ENCODE measurements around the gene NEMP1. TPM values are rescaled to one million over a fixed set of nuclear protein-coding genes. Genes with fewer than 3 reads are reported as not detected.
"Not testable (repeated sequence)": the region's sequence is repeated elsewhere in the genome, so short reads cannot be mapped to it uniquely, and the experiment has no call there.

Gene NEMP1
- total RNA-seq, 1 donor from 2014 or later = 8.6 TPM

DNA sequence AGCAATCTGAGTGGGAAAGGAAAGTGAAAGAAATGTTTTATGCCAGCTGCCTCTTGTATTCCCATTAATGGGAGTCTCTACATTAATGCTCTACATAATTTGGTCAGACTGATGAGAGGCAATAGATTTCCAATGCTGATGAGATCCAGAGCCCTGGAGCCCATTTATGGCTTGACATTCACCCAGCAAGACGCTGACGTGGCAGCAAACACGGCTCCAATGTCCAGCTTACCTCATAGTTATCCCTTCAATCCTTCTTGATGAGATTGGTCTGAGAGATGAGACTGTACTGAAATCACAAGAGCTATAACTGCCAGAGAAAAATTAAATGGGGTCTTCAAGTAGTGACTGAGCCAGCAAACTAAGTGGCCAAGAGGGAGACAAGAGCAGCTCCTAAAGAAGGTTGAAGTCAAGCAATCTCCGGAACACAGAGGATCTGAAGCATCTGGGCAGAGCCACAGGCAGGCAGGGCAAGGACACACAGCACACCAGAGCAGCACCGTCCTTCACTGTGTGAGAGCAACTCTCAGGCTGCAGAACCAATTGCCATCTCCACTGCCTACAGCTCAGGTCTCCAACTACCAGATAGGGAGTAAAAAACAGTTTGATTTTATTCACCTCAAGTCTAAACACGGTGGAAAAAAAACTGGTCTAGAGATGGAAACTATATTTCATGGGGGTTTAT, 21.4 kb downstream of the NEMP1 start:
- DNase-seq (ENCODE audit: low spot score) = no peak

DNA sequence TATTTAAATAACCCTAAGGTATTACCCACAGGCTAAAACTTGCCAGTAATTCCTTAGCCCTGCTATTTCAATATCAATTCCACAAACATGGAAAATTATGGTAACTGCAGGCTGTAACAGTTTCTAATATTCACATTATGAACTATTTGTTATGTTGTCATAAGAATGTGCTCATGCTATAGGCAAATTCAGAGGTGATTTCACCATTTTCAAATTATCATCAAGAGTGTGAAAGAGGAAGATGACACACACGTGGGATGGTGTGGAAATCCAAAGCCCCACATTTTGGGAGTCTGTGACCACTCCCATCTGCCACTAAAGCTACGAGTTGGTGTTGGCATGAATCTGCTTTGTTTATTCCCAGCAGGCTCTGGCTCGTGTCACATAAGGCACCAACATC, 22.8 kb downstream of the NEMP1 start:
- no peak for DNase-seq (ENCODE audit: low spot score)

DNA sequence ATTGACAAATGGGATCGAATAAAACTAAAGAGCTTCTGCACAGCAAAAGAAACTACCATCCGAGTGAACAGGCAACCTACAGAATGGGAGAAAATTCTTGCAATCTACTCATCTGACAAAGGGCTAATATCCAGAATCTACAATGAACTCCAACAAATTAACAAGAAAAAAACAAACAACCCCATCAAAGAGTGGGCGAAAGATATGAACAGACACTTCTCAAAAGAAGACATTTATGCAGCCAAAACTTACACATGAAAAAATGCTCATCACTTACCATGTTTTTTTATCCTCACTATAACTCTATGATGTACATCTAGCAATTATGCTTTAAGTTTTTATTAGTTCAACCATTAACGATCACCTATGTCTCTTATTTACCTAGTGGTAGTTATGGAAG, 24.7 kb downstream of the NEMP1 start:
- DNase-seq (ENCODE audit: low spot score) = not testable (repeated sequence)

DNA sequence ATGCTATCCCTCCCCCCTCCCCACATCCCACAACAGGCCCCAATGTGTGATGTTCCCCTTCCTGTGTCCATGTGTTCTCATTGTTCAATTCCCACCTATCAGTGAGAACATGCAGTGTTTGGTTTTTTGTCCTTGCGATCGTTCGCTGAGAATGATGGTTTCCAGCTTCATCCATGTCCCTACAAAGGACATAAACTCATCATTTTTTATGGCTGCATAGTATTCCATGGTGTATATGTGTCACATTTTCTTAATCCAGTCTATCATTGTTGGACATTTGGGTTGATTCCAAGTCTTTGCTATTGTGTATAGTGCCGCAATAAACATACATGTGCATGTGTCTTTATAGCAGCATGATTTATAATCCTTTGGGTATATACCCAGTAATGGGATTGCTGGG, 25.4 kb downstream of the NEMP1 start:
- not testable (repeated sequence) for DNase-seq (ENCODE audit: low spot score)

DNA sequence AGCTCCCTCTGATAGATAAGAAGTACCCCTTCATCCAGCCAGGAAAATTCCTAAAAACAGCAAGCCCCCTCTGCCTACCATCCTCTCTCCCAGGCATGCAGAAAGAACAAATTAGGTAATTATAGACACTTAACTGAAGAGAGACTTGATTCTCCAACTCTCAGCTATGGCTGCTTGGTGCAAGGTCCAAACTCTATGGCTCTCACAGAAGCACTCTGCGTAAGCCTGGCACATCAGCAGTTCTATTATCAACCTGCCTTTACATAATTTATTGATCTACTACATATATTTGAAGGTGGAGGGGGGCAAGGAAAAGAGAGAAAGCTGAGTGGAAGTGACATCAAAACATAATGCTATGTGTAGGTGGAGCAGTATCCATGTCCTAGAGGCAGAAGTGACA, 27.6 kb downstream of the NEMP1 start:
- DNase-seq (ENCODE audit: low spot score) = no peak

DNA sequence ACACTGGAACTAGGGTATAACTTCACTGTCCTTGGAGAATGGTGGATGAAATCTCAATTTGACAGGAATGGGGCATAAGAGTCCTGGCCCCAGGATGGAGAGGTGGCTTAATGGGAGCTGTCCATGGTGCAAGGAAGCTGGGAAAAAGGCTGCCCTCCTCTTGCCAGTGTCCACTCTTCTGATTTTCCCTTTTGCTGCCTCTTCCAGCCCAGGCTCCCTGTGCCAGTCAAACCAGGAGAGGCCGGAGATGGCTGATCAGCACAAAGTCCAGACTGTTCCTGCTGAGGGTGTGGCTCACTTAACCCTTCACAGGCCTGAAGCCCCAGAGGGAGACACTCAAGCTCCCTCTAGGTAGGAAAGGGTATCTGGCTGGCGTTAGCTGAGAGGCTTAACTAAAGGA, 28.7 kb downstream of the NEMP1 start, which contains the start of gene MYO1A:
Gene MYO1A, minus strand, starts transcription at position 240 of the 400 bp plus-strand sequence. CDS start 1,806 bp downstream, outside the sequence.
- DNase-seq (ENCODE audit: low spot score) = no peak

DNA sequence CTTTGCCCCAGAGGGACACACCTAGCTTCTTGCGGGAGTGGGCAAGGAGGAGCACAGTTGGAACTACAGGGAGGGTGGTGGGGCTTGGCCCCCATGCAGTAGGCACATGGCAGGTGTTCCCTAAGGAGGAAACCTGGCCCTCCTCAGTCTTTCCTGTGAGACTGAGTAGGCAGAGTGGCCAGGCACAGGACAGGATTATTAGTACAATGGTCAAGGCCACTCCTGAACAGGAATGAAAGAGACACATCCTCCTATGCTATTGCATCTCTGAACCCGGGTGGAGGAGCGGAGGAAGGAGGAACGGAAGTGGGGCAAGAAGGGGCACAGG, 29.5 kb downstream of the NEMP1 start:
- no peak for DNase-seq (ENCODE audit: low spot score)

DNA sequence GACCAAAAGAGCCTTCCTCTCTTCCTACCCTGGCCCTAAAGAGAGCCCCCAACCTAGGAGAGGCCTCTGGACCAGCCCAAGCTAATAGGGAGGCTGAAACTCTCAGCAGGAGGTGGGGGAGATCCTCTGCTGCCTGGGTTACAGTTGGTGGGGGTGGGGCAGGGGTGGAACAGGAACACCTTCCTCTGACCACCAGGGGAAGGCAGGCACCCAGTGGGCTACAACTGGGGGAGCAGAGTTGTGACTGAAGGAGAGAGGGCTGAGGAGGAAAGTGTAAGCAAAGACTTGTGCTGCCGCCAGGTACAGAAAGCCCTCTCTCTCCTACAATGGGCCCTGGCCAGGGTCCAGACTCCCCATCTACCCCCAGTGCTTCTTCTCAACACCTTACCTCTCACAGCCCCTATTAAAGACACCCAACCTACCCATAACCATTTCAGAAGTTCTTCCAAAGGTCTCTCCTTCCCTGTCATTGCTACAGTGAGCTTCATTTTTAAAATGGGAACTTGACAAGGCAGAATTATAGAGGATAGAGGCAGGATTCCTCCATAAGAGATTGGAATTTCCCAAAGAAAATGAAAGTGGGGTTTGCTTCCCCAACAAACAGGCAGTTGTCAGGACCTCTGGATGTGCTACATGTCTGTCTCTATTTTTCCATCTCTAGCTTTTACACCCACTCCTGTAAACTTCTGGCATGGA, 30.0 kb downstream of the NEMP1 start:
- no peak for DNase-seq (ENCODE audit: low spot score)

DNA sequence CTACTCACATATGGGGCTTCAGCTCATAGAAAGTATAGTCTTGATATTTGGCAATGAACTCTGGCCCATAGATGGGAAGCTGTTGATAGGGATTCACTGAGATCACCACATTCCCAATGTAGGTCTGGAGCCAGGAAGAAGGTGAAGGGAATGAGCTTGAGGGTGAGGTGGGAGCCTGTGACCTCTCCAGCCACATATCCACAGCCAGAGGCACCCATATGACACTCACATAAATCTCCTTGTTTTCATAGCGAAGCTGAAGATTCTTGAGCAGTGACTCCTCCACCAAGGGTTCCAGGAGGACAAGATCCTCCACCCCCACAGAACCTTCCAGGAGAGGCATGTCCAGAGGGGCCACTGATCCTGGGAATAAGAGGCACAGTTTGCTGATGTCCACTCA, 30.6 kb downstream of the NEMP1 start:
- DNase-seq (ENCODE audit: low spot score) = no peak

DNA sequence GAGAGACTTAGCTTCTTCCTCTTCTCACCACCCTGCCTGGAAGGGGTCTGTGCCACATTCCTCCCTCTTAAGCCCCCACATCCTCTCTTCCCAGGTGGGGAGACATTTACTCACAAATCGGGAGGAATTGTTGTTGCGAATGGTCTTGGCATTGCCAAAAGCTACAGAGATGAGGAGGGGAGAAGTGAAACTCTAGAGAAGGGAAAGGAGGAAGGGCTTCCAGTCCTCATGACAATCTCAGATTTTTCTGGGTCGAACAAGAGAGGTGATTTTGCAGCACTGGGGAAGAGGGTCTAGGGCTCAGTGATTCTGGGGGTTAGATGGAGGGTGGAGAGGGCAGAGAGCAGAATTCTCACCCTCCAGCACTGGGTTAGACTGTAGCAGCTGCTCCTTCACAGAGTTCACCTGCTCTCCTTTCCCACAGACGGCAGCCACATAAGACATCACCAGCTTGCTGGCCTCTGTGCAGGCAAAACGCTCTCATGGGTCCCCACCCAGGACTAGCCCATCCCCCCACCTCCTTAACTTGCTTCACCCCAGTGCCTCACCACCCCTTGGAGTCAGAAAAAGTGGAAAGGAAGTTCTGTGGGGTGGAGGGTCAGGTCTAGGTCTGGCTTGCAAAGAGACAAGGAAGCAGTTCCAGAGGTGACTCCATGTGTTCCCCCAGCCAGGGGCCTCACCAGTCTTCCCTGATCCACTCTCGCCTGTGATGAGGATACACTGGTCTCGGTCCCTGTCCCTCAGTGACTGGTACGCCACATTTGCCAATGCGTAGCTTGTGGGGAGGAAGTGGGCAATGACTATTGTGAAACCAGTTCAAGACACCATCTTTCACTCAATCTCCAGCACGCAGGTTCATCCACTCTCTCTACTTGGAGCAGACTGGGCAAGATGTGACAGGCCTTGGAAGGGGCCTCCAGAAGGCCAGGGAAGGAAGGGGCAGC, 31.4 kb downstream of the NEMP1 start:
- DNase-seq (ENCODE audit: low spot score) = no peak

DNA sequence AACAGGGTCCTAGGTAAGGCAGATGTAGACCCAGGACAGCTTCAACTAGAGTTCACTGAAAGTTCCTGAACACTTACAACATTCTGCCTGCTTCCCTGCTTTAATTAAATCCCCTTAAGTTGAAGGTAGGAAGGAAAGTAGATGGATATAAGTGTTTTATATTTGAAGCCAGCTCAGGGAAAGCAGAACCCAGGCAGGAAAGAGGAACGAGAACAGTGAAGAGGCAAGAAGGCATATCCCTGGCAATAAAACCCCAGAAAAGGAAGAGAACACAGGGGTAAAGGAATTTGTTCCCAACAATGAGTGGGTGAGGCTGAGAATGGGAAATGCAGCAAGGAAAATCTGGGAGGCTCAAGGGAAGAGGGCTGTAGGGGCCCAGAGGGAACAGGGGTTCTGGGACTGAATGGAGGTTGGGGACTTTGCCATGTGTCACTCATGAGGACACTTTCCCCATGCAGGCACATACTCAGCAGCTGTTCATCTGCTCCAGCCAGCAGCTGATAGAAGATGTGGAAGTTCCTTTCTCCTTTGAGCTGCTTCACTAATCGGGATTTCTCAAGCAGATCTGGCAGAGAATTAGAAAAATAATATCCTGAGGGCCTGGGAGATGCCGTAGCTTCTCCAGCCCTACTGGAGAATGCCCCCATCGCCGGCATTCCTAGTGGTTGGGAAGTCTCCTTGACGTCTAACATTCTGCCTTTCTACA, 32.4 kb downstream of the NEMP1 start:
- no peak for DNase-seq (ENCODE audit: low spot score)

DNA sequence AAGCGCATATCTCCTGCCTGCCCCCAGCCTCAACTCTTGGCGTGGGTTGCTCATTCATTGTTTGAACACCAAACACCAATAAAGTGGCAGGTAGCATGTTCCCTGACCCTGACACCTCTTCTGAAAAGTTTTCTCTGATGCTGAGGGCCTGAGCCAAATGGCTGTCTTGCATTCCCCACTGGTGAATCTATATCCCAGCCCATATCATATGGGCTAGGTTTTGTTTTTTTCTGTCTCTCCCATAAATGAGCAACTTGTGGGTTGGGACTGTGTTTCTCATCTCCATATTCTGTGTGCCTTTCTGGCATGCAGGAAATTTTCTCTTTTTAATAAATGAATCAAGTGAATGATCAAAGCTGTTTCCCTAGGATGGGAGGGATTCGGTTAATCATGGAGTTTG, 33.7 kb downstream of the NEMP1 start:
- DNase-seq (ENCODE audit: low spot score) = no peak

DNA sequence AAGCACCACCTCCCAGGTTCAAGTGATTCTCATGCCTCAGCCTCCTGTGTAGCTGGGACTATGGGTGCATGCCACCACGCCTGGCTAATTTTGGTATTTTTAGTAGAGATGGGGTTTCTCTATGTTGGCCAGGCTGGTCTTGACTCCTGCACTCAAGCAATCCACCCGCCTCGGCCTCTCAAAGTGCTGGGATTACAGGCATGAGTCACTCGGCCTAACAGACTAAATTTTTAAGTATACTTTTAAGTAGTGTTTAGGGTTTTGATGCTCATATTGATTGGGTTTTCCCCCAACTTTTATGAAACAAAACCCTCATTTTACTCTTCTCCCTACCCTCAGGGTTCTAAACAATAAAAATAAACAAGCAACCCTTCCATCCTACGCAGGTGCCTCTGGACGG, 34.1 kb downstream of the NEMP1 start:
- DNase-seq (ENCODE audit: low spot score) = no peak

DNA sequence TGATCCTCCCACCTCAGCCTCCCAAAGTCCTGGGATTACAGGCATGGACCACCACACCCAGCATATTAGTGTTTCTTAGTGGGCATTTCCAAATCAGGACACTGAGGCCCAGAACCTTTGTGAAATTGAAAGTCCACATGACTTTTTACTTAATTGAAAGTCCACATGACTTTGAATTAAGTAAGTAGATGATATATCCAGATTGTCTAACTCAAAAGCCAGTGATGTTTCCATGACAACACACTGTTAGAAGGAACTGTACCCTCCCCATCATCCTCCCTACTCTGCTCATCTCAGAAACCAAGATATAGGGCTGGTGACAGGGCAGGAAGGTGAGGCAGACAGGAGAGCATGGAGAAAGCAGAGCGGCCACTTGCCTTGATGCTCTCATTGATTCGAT, 35.9 kb downstream of the NEMP1 start:
- no peak for DNase-seq (ENCODE audit: low spot score)

DNA sequence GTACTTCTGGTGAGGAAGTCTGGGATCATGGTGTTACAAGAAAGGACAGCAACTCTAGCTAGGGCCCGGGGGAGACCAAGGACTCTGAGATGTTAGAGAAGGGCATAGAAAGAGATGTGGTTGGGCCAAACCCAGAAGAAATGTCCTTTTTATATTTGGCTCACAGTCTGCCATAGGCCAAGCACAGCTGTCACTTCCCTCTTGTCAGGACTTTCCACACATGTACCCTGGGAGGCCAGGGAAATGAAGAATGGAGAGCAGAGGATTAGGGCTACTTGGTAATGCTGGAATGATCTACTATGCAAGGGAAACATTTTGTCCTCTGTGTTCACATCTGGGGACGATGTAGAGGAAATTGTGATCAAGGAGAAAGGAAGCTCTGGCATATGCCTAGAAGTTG, 37.8 kb downstream of the NEMP1 start:
- DNase-seq (ENCODE audit: low spot score) = no peak

DNA sequence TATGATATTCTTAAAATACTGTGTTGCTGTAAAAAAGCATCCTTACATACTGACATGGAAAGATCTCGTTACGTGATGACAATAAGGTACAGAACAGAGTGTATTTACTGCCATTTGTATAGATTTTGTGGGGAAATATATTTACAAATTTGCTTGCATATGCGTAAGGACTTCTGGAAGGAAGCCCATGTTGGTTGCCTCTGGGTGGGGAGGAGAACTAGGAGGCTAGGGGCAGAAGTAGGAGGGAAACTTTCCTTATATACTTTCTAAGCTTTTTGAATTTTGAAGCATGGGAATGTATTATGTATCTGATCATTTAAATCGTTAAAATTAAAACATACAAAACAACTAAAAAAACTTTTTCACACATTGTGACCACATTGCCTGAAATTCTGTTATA, 38.4 kb downstream of the NEMP1 start:
- DNase-seq (ENCODE audit: low spot score) = no peak

DNA sequence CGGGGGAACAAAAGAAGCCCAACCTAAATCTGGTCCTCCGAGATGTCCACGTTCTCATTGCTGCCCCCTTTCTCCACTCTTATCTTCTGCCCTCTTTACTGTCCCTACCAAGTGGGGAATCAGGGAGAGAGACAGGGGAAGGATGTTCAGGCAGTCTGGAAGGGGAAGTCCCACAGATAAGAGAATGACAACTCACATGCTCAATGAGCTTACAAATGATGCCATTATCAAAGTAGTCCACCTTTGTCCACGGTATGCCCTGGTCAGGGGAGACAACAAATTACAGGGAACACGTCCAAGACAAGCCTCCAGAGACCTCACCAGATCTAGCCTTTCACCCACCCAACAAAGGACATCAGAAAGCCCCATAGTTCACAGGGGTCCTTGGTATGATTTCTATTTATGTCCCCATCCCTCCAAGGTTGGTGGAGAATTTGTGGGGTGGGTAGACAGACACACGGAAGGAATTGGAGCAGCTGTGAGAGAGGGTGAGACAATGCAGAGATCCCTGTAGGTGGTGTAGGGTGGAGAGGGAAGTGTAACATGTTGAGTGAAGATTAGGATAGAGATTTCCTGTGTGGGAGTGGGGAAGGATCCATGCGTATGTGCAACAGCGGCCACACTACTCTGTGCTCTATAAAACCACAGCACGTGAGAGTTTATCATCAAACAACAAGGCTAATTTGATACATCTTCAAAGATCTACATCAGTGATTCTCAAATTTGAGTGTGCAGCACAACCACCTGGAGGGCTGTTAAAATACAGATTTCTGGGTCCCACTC, 39.4 kb downstream of the NEMP1 start:
- DNase-seq (ENCODE audit: low spot score) = no peak

DNA sequence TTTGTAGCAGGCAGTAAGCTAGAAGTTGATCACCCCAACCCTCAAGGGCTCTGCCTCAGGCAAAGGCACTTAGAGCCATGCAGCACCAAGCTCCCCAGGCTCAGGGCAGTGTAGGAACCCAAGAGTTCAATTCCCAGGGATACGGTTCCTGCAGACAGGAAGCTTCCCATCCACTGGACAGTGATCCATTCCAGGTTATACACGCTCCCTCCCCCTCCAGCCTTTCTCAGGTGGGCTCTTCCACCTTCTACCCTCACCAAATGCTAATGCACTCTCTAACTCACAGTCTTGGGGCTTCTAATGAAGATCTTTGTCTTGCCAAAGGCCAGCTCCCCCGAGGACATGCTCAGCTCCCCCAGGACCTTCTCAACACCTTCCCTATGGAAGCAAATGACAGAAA, 41.3 kb downstream of the NEMP1 start:
- DNase-seq (ENCODE audit: low spot score) = no peak

DNA sequence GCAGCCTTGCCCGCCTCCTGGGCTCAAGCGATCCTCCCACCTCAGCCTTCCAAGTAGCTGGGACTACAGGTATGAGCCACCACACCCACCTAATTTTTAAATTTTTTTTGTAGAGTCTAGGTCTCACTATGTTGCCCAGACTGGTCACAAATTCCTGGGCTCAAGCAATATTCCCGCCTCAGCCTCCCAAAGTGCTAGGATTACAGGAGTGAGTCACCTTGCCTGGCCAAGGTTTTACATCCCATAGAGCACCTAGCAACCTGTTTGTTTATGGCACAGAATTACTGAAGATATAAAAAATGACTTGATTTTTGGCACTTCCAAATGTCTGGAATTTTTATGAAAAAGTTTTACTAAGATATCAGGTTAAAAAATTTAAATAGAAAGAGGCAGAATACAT, 45.2 kb downstream of the NEMP1 start:
- DNase-seq (ENCODE audit: low spot score) = no peak

DNA sequence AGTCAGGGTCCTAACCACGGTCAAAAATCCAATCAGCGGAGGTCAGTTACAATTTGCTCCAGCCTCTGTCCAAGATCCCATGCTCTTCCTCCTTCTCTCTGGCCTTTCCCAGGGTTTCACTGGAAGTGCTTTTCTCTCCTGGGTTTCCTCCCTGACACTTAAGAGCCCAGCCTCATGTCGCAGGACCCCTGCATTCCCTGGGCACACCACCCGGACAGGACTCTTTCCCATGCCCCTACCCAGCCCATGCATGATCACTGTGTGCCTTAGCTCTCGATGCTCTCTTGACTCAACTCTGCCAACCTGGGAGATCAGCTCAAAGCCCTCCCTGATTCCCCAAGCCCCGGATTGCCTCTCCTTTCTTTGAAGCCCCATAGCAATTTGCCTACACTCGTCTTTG, 46.8 kb downstream of the NEMP1 start:
- DNase-seq (ENCODE audit: low spot score) = peak; percentile 65
